HG03432 (cell line): ENCODE measurements around the gene FAM98B.
"Not testable (repeated sequence)": the region's sequence is repeated elsewhere in the genome, so short reads cannot be mapped to it uniquely, and the experiment has no call there.

Experiments
- ATAC-seq: cut with Tn5 transposase; IDR thresholded peaks from one replicate; pipeline ENCODE4 v1.9.1; 2021; ENCODE audit warnings: mild to moderate bottlenecking, moderate library complexity; ENCODE audit not compliant: unreplicated experiment

FAM98B gene

GRCh38 chr15:38453971-38454695, at the start of gene FAM98B:
Gene FAM98B, plus strand, starts transcription at chr15:38454127. Its CDS starts 35 bp downstream, at chr15:38454162.
- peak; percentile 95 for ATAC-seq

DNA sequence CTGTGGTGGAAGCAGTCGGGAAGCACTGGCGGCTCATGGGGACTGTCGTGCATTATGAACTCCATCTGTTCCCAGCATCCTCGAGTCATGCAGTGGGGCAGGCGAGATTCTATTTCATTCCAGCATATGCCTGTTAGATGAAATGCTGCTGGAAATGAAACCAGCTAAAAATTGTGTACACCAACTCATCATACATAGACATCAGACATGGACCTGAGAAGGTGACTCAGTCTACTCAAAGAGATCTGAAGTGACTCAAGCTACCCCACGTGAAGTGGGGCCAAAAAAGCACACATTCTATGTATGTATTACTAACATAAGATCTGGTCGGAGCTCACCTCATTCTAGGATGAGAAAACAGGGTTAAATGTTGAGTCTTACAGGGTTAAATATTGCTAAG, 47.5 kb upstream of the FAM98B start:
- ATAC-seq, result no peak

- no peak for ATAC-seq
Measured at GRCh38 chr15:38408576-38408975, 45.4 kb upstream of the FAM98B start.

GRCh38 chr15:38411902-38412301, 42.0 kb upstream of the FAM98B start:
- ATAC-seq, result no peak

DNA sequence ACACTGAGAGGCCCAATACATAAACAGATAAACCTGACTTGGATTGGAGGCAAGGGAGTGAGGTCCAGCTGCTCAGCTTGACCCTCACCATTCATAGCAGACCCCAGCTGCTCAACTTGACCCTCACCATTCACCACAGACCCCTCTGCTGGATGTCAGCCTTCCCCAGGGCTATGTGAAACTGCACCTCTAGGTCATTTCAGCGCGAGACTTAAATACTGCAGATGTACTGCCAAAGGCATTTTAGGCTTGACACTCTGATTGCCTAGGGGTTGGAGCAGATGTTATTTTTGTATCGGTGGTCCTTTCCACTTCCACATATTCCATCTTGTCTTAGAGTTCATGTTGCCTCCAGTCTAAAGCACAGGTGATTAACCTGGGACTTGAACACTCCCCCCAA, 41.5 kb upstream of the FAM98B start:
- ATAC-seq, result no peak

GRCh38 chr15:38414357-38414756, 39.6 kb upstream of the FAM98B start:
- peak; percentile 52 for ATAC-seq

GRCh38 chr15:38421069-38421690, 32.7 kb upstream of the FAM98B start:
- ATAC-seq, result no peak

GRCh38 chr15:38424101-38424552, 29.8 kb upstream of the FAM98B start:
- ATAC-seq, result peak; percentile 73

GRCh38 chr15:38425269-38425668, 28.7 kb upstream of the FAM98B start:
- no peak for ATAC-seq

GRCh38 chr15:38427380-38427779, 26.5 kb upstream of the FAM98B start:
- no peak for ATAC-seq

DNA sequence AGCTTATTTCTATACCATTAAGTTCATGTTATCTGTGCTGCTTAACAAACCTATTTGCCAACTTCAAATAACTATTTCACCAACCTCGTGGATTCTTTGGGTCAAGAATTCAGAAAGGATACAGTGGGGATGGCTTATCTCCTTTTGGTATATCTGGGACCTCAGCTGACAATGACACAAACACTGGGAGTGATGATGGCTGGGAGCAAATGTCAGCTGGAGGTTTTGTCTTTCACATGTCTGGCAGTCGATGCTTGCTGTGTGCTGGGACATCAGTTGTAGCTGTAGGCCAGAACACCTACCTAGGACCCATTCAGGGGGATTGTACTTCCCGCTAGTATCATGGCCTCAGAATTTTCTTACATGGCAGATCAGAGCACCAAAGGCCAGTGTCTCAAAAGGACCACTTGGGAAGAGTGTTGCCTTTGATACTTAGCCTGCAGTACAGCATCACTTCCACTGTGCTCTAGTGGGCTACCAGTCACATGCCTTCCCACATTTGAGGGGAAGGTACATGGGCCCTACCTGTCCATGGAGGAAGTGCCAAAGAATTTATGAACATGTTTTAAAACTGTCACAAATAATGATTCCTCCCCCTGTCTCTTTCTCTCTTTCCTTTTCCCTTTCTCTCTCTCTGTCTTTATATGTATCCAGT, 23.7 kb upstream of the FAM98B start:
- ATAC-seq, result no peak

GRCh38 chr15:38436993-38437392, 16.9 kb upstream of the FAM98B start:
- no peak for ATAC-seq

DNA sequence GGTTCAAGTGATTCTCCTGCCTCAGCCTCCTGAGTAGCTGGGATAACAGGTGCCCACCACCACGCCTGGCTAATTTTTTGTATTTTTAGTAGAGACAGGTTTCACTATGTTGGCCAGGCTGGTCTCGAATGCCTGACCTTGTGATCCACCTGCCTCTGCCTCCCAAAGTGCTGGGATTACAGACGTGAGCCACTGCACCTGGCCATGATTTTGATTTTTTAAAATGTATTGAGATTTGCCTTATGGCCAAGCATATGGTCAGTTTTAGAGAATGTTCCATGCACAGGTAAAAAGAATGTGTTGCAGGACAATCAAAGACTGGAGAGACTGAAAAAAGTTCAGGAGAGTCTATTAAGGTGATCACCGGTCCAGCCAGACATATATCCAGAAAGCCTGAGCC, 16.3 kb upstream of the FAM98B start:
- not testable (repeated sequence) for ATAC-seq

DNA sequence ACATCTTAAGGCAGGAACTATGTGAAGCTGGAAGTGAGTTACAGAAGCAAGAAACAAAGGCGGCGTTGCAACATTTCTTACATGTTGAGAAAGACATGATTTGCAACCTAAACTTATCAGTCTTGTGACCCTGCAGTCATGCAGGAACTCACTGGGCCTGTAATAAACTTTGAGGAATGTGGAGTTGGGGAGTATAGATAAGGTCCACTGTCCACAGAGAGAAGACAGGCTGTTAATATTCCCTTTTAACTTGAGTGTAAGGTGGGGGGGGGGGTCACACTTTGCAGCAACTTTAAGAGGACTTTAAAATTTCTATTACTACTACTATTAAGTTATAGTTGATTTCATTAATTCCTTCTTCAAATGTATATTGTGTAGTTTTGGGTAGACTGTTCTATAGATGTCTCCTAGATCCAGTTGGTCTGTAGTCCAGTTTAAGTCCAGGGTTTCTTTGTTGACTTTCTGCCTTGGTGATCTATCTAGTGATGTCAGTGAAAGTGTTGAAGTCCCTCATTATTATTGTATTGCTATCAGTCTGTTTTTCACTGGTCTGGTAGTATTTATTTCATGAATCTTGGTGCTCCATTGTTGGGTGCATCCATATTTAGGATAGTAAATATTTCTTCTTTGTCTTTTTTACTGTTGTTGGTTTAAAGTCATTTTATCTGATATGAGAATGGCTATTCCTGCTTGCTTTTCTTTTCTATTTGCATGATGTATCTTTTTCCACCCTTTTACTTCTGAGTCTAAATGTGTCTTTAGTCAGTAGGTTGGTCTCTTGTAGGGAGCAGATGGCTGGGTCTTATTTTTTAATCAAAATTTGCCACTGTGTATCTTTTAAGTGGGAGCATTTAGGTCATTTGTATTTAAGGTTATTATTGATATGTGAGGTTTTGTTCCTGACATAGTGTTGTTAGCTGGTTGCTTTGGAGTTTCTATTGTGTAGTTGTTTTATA, 15.6 kb upstream of the FAM98B start:
- ATAC-seq, result no peak

DNA sequence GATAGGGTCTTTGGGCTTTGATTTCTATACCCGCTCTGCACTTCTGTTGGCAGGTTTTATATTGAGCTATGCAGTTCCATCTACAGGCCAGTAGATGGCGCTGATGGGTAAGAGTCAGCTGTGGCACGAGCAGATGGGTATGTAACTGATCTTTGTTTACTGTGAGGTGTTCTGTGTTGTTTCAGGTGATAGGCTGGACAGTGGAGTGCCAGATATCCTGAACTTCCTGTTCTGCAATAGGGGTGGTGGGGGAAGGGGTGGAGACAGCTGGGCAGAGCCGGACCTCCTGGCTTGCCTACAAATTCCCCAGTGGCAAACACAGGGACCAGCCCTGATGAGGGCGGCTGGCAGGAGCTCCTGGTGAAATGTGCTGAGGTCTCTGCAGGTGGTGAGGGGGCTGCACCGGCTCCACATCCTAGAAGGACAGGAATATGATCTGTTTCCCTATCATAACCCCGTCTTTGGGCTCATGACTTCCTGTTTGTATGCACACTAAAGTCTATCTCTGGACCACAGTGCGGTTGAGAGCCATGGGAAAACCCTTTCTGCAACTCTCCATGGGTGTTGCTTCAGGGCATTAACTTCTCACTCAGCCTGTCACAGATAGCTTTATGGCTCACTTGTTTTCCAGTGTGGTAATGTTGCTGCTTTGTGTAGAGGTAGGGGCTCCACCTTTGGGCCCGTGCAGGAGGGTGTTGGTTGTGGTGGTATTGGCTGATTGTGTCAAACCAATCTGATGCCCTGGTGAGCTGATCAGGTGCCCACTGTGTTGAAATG, 13.4 kb upstream of the FAM98B start:
- peak; percentile 79 for ATAC-seq

GRCh38 chr15:38441130-38441519, 12.8 kb upstream of the FAM98B start:
- no peak for ATAC-seq

DNA sequence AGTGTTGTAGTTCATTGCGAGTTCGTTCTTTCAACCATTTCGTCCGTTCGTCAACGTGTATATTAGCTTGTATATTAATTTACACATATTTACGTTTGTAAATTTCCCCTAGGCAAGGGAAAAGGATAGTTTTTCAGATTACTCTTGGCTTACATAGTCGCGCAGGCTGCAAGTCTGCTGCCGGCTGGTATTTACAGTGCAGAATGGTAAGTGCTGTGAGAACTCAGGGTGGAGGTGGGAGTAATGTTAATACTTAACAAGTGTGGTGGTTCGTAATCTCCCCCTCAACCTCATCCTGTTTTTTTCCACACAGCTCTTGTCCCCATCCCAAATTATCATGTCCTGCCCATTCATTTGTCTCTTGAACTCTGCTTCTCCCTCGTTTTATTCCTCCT, 766 bp downstream of the FAM98B start:
- ATAC-seq, result peak; percentile 11

- no peak for ATAC-seq
Measured at GRCh38 chr15:38455092-38455491, 1.2 kb downstream of the FAM98B start.

GRCh38 chr15:38458646-38459045, 4.7 kb downstream of the FAM98B start:
- no peak for ATAC-seq

DNA sequence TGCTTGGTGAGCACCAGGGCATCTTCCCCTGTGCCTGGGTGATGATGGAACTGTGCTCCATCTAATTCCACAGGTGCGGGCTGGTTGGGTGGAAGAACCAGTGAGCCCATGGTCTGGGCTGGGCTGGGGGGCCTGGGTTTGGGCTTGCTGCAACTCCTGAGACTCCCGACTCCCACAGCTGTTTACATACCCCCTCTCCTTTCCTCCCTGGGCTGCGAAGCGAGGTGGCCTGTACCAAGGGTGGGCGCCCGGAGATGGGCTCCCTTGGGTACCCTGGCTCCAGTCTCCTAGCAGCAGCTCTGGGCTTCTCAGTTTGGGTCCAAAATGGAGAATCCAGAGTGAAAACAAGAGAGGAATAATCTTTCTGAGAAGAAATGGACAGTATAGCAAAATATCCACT, 5.6 kb downstream of the FAM98B start:
- ATAC-seq, result no peak
